OCI-LY3 (cell line): ENCODE results near the gene AMFR.

Source experiments
- CTCF ChIP-seq: fragments of 200-600, 300-600 bp; sonication (generic); IDR thresholded peaks from 2 replicates; pipeline ENCODE4 v1.5.1; 2014; ENCODE audit warnings: antibody characterized with exemption, low read length, low read depth
- EZH2phosphoT487 ChIP-seq: fragments of 200-600 bp; shearing (Covaris generic); IDR thresholded peaks from 2 replicates; pipeline ENCODE4 v1.6.1; 2018; ENCODE audit warnings: antibody characterized with exemption, mixed run types, low read depth

GRCh38 chr16:56328276-56329022 is 96.9 kb downstream of the AMFR start:
- no peak for TF ChIP-seq CTCF
- TF ChIP-seq EZH2phosphoT487 = no peak
